ENCODE measurements around the gene RIPK3.
"Not testable (repeated sequence)": the region's sequence is repeated elsewhere in the genome, so short reads cannot be mapped to it uniquely, and the experiment has no call there.

RIPK3 gene

GRCh38 chr14:24339284-24340151 lies at the start of gene RIPK3:
TSS of gene RIPK3 (minus strand) at chr14:24339991. CDS start at chr14:24339826, 165 bp downstream.
- no peak for DNase-seq

- DNase-seq, result no peak
Measured at GRCh38 chr14:24389226-24389848, 49.5 kb upstream of the RIPK3 start.

- DNase-seq, result no peak
Measured at GRCh38 chr14:24388474-24389179, 48.8 kb upstream of the RIPK3 start.

- DNase-seq, result not testable (repeated sequence)
Measured at GRCh38 chr14:24387579-24387978, 47.8 kb upstream of the RIPK3 start.

- DNase-seq, result no peak
Measured at GRCh38 chr14:24387009-24387345, 47.2 kb upstream of the RIPK3 start.

GRCh38 chr14:24385524-24385923 lies 45.7 kb upstream of the RIPK3 start:
- no peak for DNase-seq

- no peak for DNase-seq
Measured at GRCh38 chr14:24384169-24384568, 44.4 kb upstream of the RIPK3 start.

GRCh38 chr14:24382064-24382371 lies 42.2 kb upstream of the RIPK3 start:
- no peak for DNase-seq

GRCh38 chr14:24381363-24382063 lies 41.7 kb upstream of the RIPK3 start:
- DNase-seq, result no peak

- DNase-seq, result no peak
Measured at GRCh38 chr14:24379907-24380730, 40.3 kb upstream of the RIPK3 start.

GRCh38 chr14:24378981-24379906 lies 39.5 kb upstream of the RIPK3 start:
- DNase-seq, result no peak

GRCh38 chr14:24378327-24378726 lies 38.5 kb upstream of the RIPK3 start:
- no peak for DNase-seq

GRCh38 chr14:24377657-24378056 lies 37.9 kb upstream of the RIPK3 start:
- DNase-seq, result no peak

GRCh38 chr14:24377126-24377525 lies 37.3 kb upstream of the RIPK3 start:
- no peak for DNase-seq

GRCh38 chr14:24376448-24377070 lies 36.8 kb upstream of the RIPK3 start:
- no peak for DNase-seq

- DNase-seq, result no peak
Measured at GRCh38 chr14:24372701-24373416, 33.1 kb upstream of the RIPK3 start.

- DNase-seq, result not testable (repeated sequence)
Measured at GRCh38 chr14:24371605-24372004, 31.8 kb upstream of the RIPK3 start.

GRCh38 chr14:24370748-24371147 lies 31.0 kb upstream of the RIPK3 start:
- no peak for DNase-seq

GRCh38 chr14:24369907-24370687 lies 30.3 kb upstream of the RIPK3 start:
- no peak for DNase-seq

Data from cortex of kidney (tissue), 1 donor.